C1 segment of cervical spinal cord (tissue), 14 donors: ENCODE measurements around the gene MNAT1.
"Not testable (repeated sequence)": the region's sequence is repeated elsewhere in the genome, so short reads cannot be mapped to it uniquely, and the experiment has no call there.

Source experiments
- DNase-seq, 14 donors: peaks; one replicate each; lab custom pipeline; 2025; lab: John Stamatoyannopoulos, UW

The MNAT1 gene

GRCh38 chr14:60736494-60736893, 1.9 kb downstream of the MNAT1 start:
- DNase-seq: no peak

GRCh38 chr14:60738843-60739508, 4.4 kb downstream of the MNAT1 start:
- no peak for DNase-seq

- DNase-seq: no peak
These were observed 10.0 kb downstream of the MNAT1 start for GRCh38 chr14:60744566-60744965.

GRCh38 chr14:60753264-60754119, 18.9 kb downstream of the MNAT1 start:
- no peak for DNase-seq

GRCh38 chr14:60756847-60757246, 22.3 kb downstream of the MNAT1 start:
- DNase-seq: no peak

GRCh38 chr14:60757567-60758002, 23.0 kb downstream of the MNAT1 start:
- DNase-seq: no peak

- no peak for DNase-seq
These were observed 24.3 kb downstream of the MNAT1 start for GRCh38 chr14:60758885-60759284.

GRCh38 chr14:60760209-60760608, 25.6 kb downstream of the MNAT1 start:
- no peak for DNase-seq

GRCh38 chr14:60760644-60761364, 26.2 kb downstream of the MNAT1 start:
- no peak for DNase-seq

GRCh38 chr14:60768602-60769001, 34.0 kb downstream of the MNAT1 start:
- DNase-seq: no peak

- DNase-seq: no peak
These were observed 36.6 kb downstream of the MNAT1 start for GRCh38 chr14:60771117-60771516.

- no peak for DNase-seq
These were observed 39.0 kb downstream of the MNAT1 start for GRCh38 chr14:60773558-60773957.

GRCh38 chr14:60775296-60775695, 40.7 kb downstream of the MNAT1 start:
- no peak for DNase-seq

- DNase-seq: no peak
These were observed 43.5 kb downstream of the MNAT1 start for GRCh38 chr14:60777856-60778578.

GRCh38 chr14:60779745-60780514, 45.4 kb downstream of the MNAT1 start:
- DNase-seq: not testable (repeated sequence)

- DNase-seq: not testable (repeated sequence)
These were observed 46.0 kb downstream of the MNAT1 start for GRCh38 chr14:60780558-60780957.

GRCh38 chr14:60786905-60787304, 52.3 kb downstream of the MNAT1 start:
- DNase-seq: no peak

- no peak for DNase-seq
These were observed 55.1 kb downstream of the MNAT1 start for GRCh38 chr14:60789656-60790055.

GRCh38 chr14:60790850-60791249, 56.3 kb downstream of the MNAT1 start:
- no peak for DNase-seq

GRCh38 chr14:60796434-60796833, 61.9 kb downstream of the MNAT1 start:
- DNase-seq: no peak

GRCh38 chr14:60800409-60800808, 65.8 kb downstream of the MNAT1 start:
- no peak for DNase-seq
